GM18498 (cell line): Measurements from ENCODE around the gene ZNF543.
"Not testable (repeated sequence)": the region's sequence is repeated elsewhere in the genome, so short reads cannot be mapped to it uniquely, and the experiment has no call there.

ENCODE experiments used
- ATAC-seq: cut with Tn5 transposase; IDR thresholded peaks from one replicate; pipeline ENCODE4 v1.9.1; 2021; ENCODE audit warnings: mild to moderate bottlenecking, moderate library complexity; ENCODE audit not compliant: unreplicated experiment

The ZNF543 gene

DNA sequence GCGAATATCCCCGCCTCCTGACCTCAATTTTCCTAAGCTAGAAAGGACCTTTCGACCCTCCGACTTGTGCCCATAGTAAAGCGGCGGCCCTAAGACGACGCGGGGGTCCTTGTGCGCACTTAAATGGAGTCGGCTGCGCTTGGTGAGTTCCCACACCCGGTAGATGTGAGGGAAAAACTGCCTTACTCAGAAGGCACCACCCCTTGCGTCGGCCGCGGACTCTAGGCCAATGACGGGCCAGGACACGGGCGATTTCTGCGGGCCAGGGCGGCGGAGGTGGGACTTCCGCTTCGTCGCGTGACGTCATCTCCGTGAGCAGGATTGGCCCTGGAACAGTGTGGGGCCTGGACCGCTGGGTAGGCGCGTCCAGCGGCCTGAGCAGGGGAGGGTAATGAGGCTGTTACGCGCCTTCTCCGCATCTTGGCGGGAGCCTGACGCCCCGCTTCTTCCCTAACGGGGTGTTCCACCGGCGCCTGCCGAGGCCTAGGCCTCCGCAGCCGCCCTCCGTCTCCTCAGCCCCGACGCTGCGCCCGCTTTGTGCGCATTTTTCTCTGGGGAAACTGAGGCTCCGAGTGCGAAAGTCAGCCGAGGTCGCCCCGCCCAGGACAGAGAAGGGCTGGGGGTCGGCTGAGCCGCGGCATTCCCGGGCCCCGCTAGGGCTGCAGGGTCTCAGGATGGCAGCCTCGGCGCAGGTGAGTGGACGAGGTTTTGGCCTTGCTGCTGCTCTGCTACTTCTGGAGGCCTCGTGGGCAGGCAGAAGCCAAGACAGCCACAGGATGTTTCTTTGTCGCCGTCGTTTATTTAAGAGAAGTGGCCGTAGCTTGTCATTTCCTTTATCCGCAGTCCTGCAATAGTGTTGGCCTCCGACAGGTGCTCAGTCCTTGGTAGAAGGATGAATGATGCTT is at the start of gene ZNF543:
Gene ZNF543, plus strand, starts transcription at position 293 of the 905 bp plus-strand sequence. Its CDS starts 382 bp downstream, at position 675.
- ATAC-seq = peak; percentile 96

DNA sequence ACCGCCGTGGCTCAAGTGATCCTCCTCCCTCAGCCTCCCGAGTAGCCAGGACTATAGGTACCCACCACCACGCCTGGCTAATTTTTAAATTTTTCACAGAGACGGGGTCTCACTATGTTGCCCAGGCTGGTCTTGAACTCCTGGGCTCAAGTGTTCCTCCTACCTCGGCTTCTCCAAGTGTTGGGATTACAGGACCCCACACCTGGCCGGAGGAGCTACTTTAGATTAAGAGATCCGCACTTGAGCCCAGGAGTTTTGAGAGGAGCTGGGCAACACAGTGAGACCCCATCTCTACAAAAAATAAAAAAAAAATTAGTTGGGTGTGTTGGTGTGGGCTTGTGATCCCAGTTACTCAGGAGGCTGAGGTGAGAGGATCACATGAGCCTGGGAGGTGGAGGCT is 49.0 kb upstream of the ZNF543 start:
- ATAC-seq = no peak

DNA sequence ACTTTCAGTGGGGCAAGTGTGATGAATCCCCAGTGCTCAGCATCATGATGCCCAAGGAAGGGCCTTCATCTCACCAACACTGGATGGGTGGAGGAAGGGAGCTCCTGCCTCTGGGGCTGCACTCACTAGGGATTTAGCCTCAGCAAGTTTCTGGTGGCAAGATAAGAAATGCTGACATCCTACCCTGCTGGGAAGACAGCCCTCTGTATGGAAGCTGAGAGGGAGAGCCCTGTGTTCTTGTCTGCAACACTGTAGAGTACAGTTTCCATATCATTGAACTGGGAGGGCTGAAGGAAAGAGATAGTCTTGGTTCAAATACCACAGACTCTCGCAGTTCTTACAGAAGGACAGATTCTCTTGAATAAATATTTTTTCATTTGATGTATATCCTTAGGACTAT is 47.3 kb upstream of the ZNF543 start:
- no peak for ATAC-seq

DNA sequence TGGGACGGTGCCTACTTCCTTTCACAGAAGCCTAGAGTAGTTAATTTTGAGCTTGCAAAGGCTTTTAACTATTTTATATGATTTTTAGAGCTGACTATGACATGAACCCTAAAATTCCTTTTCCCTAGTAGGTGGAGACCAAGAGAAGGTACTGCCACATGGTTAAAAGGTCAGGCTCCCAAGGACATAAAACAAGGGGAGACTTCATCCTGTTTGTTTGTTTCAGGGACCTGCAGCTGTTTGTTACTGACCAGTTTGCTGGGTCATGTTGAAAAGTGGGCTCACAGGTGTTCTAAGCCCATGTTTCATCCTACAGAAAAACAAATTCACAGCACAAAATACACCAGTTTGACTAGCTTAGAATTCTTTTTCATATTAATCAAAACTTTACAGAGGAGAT is 43.8 kb upstream of the ZNF543 start:
- no peak for ATAC-seq

DNA sequence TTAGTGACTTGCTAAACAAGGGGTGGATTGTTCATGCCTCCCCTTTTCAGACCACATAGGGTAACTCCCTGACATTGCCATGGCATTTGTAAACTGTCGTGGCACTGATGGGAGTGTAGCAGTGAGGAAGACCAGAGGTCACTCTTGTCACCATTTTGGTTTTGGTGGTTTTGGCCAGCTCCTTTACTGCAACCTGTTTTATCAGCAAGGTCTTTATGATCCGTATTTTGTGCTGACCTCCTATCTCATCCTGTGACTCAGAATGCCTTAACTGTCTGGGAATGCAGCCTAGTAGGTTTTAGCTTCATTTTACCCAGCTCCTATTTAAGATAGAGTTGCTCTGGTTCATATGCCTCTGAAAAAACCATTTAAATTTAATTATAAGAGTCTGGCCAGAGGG is 41.8 kb upstream of the ZNF543 start:
- ATAC-seq = not testable (repeated sequence)

DNA sequence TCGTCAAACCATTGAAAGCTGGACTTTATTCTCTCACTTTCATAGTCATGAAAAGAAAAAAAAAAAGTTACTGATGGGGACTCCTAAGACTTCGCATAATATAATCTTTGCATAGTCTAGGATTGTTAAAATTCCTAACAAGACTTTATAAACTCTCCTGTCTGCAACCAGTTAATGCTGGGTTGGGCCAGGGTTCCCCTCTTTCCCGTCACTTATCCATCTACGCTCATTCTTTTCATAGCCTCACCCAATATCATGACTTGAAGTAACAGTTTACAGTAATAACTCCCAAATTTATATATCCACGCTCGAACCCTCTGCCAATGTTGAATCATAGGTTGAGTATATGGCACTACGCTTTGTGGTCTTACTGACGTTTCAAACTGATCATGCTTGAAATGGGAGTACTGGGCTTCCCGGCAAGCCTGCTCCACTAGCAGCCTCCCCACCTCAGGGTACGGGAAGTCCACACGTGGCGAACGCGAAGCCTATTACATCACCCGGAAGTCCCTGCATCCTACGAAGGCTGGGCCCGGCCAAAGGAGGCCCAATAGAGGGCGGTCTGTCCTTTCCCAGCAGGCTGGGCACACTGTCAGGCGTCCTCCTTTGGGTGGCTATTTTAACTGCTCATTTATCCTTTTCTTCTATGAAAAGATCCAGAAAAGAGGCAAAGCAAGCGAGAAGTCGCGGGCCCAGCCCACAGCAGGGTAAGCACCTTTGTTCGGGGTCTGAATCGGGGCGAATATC is 40.7 kb upstream of the ZNF543 start:
- ATAC-seq = peak; percentile 78

DNA sequence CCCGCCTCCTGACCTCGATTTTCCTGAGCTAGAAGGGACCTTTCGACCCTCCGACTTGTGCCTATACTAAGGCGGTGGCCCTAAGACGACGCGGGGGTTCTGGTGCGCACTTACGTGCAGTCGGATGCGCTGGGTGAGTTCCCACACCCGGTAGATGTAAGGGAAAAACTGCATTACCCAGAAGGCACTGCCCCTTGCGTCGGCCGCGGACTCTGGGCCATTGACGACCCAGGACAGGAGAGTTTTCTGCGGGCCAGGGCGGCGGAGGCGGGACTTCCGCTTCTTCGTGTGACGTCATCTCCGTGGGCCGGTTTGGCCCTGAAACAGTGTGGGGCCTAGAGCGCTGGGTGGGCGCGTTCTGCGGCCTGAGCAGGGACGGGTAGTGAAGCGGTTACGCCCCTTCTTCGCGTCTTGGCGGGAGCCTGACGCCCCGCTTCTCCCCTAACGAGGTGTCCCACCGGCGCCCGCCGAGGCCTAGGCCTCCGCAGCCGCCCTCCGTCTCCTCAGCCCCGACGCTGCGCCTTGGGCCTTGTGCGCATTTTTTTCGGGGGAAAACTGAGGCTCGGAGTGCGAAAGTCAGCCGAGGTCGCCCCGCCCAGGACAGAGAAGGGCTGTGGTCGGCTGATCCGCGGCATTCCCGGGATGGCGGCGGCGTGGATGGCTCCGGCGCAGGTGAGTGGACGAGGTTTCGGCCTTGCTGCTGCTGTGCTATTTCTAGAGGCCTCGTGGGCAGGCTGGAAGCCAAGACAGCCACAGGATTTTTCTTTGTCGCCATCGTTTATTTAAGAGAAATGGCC is 39.9 kb upstream of the ZNF543 start, which contains the start of gene ZNF460:
Gene ZNF460, plus strand, starts transcription at position 321 of the 797 bp plus-strand sequence. Its CDS starts 322 bp downstream, at position 643.
- peak; percentile 87 for ATAC-seq

DNA sequence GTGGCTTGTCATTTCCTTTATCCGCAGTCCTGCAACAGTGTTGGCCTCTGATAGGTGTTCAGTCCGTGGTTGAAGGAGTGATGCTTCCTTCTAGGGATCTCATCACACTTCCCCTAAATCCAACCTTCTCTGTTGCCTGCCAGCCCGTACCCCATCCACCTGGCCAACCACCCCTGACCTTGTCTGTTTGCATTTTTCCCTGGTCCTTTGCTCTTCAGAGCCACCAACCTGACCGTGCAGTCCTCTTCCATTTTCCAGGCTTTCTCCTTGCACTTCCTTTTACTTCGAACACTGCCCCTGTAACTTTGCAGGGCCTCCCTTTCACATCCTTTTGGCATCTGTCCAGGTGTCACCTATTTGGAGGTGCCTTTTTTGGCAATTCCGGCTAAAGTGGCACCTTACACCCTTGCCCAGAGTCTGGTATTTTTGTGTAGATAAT is 39.3 kb upstream of the ZNF543 start:
- ATAC-seq = no peak

DNA sequence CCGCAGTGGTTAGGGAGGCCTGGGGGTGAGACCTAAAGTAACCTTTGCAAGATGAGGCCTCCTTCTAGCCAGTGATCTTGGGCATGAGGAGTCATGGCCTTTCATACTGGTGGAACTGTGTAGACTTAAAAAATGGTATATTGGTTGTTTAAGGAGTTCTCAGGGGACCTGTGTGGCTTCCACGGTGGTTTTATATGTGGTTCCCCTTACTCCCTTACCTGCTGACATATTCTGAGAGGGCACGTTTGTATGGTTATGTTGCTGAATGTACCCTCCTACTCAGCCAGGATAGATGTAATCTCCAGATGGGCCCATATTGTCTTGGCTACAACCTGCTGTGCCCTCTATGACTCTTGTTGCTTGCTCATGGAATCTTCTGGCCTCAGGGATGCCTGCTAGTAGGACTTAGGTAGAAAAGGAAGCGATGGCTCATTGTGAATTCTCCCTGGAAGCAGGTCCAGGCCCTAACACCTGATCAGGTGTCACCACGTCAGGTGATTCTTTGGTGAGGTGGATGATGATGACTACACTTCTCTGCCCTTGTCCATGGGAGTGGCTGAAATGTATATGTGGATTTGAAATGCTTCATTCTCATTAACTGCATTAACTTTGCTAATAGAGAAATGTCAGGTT is 38.1 kb upstream of the ZNF543 start:
- ATAC-seq = no peak

DNA sequence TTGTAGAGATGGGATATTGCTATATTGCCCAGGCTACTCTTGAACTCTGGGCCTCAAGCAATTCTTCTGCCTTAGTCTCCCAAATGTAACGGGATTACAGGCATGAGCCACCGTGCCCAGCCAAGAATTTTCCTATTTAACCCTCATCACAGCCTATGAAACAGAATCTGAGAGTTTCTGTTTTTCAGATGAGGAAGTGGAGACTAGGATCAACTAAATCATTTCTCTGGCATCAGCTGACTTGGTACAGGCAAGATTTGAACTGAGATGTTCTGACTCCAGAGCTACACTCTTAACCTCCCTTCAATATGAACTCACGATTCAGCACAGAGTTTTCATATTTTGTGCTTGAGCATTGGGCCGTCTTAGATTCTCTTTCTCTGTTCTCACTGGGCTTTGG is 31.9 kb upstream of the ZNF543 start:
- no peak for ATAC-seq

DNA sequence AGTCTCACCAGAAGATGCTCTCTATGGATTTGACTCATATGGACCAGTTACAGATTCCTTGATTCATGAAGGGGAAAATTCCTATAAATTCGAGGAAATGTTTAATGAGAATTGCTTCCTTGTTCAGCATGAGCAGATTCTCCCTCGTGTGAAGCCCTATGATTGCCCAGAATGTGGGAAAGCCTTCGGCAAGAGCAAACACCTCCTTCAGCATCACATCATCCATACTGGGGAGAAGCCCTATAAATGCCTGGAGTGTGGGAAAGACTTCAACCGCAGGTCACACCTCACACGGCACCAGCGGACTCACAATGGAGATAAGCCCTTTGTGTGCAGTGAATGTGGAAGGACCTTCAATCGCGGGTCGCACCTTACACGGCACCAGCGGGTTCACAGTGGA is 29.3 kb upstream of the ZNF543 start:
- no peak for ATAC-seq

DNA sequence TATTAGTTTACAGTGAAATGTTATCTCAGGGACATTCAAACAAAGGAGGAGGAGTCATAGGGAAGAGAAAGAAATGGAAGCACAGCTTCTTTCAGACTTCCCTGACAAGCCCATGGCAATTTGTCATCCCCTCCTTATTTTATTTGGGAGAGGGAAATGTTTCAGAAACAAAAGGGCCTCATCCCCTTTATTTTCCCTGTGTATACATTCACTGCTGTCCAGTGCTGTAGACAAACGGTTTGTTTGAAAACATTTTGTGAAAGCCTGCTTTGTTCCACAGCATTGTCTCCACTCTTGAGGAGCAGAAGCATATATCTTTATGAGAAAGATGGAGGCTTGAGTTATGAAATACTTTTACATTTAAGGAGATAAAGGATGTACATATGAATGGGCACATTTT is 27.7 kb upstream of the ZNF543 start:
- ATAC-seq = no peak

DNA sequence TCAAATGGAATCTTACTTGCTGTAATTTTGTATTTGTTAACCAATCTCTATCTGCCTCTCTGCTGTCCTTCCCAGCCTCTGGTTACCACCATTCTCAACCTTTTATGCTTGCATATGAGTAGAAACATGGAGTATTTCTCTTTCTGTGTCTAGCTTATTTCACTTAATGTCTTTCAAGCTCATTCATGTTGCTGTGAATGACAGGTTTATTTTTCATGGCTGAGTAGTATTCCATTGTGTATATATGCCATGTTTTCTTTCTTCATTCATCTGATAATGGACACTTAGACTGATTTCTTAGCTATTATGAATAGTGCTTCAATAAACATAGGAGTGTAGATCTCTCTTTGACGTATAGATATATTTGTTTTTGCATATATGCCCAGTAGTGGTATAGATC is 26.6 kb upstream of the ZNF543 start:
- ATAC-seq = no peak

DNA sequence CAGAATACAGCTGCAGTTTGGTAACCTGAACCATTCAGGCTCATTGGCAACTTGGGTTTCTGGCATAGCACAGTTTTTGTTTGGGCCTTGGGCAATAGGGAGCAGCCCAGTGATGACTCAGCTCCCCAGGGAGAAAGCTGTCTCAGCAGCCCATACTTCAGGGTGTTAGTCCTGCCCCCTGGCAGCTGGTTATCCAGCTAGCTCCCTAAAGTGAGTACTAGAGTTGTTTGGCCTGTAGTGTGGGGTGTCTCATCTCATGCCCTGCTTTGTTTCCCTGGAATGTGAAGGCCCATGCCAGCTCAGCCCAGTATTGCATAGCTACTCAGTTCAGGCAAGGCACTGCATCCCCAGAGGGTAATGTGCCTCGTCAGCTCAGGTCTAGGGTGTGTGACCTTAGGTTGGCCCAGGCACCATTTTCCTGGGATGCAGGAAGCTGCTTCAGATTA is 18.2 kb upstream of the ZNF543 start:
- no peak for ATAC-seq

DNA sequence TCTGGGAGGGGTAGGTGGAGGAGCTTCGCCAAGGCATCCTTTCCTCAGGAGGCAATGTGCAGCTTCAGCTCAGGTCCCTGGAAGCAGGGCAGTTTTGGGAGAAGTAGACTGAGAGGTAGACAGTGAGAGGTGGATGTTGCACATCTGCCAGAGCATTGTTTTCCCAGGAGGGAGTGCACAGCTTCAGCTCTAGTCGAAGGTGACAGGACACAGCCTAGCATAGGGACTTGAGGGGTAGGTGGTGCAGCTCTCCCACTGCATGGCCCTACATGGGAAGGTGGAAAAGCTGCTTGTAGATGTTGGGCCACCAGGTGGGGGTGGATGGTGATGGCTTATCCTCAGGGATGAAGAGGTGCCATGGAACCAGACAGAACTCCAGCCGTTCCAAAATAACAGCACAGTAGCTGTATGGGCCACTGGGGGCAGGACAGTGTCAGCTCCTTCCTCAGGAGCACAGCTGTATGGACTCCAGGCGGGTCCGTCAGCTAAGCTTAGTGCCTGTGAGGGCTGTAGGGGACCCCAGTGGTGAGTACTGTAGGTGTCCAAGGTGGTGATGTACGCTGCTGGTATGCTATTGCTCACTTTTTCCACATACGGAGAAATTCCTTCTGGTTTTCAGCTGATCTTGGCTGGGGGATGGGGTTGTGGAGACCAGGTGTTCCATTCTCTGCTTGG is 17.4 kb upstream of the ZNF543 start:
- ATAC-seq = no peak

DNA sequence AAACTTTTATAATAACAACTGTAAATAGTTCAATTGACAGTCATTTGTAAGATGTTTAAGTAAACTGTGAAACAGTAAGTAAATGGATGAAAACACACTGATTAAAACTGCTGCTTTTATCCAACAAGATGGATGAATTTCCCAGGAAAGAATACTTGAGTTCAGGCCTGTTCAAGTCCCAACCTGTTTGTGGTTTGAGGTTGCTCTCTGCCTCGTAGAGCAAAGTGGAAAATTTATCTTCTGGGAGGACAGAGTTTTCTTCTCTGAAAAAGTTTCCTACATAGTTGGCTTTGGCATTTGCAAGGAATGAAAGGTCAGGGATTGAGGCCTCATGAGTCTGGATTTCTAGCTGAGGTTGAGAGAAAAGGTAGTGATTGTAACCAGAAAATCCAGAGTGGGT is 15.2 kb upstream of the ZNF543 start:
- no peak for ATAC-seq

DNA sequence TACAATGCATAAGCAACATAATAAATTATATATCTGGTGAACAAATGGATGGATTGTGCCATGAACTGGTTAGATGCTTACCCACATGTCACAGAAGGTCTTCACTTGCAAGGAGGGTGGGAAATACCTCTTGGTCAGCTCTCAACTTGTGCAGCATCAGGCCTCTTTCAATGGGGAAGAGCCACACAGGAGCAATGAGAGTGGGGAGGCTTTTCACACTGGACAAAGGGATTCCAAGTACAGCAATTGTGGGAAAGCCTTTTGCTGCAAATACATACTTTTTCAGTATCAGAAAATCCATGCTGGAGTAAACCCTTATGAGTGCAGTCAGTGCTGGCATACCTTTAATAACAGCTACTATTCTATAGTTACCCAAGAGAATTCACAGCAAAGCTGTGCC is 11.8 kb upstream of the ZNF543 start:
- no peak for ATAC-seq

DNA sequence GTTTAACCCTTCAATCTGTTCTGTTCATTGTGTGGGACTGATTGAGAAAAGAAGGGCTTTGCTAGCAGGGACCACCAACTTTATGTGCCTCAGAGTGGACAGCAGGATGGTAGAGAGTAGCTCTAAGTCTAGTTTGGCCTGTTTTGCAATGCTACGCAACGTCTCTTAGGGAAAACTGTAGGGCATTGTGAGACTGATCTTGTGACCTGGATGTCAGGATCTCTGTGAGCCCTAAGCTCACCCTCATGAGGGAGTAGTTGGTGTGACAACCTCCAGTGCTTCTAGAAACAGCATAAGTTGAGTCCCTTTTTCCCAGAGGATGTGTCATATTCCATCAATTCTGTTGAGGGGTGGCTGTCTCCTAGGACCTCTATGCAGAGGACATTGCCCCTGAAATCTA is 9.5 kb upstream of the ZNF543 start:
- ATAC-seq = no peak

DNA sequence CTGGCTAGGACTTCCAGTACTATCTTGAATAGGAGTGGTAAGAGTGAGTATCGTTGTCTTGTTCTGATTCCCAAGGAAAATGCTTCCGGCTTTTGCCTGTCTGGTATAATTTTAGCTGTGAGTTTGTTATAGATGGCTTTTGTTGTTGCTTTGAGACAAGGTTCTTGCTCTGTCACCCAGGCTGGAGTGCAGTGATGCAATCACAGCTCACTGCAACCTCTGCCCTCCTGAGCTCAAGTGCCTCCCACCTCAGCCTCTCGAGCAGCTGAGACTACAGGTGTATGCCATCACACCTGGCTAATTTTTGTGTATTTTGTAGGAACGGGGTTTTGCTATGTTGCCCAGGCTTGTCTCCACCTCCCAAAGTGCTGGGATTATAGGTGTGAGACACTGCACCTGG is 6.1 kb upstream of the ZNF543 start:
- no peak for ATAC-seq

DNA sequence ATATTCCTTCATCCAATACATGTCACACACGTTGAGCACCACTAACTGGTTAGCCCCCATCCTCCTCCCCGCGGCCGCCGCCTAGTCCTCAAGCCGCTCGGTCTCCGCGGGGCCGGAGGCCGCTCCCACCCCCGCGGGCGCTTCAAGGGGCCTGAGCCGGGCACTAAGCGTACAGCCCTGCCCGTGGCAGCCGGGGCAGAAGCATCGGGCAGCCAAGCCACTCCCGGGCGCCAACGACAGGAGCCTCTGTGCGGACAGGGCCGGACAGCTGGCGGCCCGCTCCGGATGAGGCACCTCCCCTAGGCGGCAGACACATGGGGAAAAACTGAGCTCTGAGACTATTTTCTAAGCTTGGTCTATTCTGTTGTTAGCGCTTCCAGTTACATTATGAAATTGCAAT is 2.8 kb upstream of the ZNF543 start:
- no peak for ATAC-seq
